NB4 (cell line): Measurements from ENCODE around the gene ZBED4.

Experiments used
- CTCF ChIP-seq: IDR thresholded peaks from one replicate; pipeline ENCODE4 v1.5.1; 2012; ENCODE audit warnings: low read depth, low read length
- MAX ChIP-seq: IDR thresholded peaks from 2 replicates; pipeline ENCODE4 v1.6.1; 2011; ENCODE audit warnings: low read depth, low read length
- POLR2A ChIP-seq: IDR thresholded peaks from 2 replicates; pipeline ENCODE4 v1.6.1; 2011; ENCODE audit warnings: mild to moderate bottlenecking; ENCODE audit not compliant: insufficient read length; ENCODE audit errors: extremely low read depth

- no peak for TF ChIP-seq CTCF
- no peak for TF ChIP-seq MAX
- TF ChIP-seq POLR2A: no peak
Observed at GRCh38 chr22:49867303-49868265, 13.9 kb downstream of the ZBED4 start.
